BJ (cell line): ENCODE measurements around the gene MB21D2. TPM values are rescaled to one million over a fixed set of nuclear protein-coding genes. Genes with fewer than 3 reads are reported as not detected.

Source experiments
- CTCF ChIA-PET: fragments of 350-600 bp; formaldehyde crosslinking; extraction: SDS; loops from one replicate; lab custom pipeline; 2021; ENCODE audit warnings: antibody characterized with exemption, inconsistent platforms; lab: Yijun Ruan, JAX
- POLR2A ChIA-PET: fragments of 300-600 bp; sonication (Branson Sonifier 250); formaldehyde crosslinking; extraction: SDS; loops from one replicate; lab custom pipeline; 2021; ENCODE audit warnings: antibody characterized with exemption; lab: Charles Lee
- DNase-seq: peaks from one replicate; pipeline ENCODE4 v3.0.0-alpha.2; 2011; ENCODE audit warnings: low read depth
- H3K27me3 ChIP-seq: 2 replicates; pipeline ENCODE4 v1.6.0; 2011; ENCODE audit warnings: low read length; ENCODE audit not compliant: control insufficient read depth, insufficient read depth
- H3K36me3 ChIP-seq: 2 replicates; pipeline ENCODE4 v1.5.1; 2011; ENCODE audit warnings: low read length; ENCODE audit not compliant: control insufficient read depth, insufficient read depth
- H3K4me3 ChIP-seq: 2 replicates; pipeline ENCODE4 v1.5.1; 2011; ENCODE audit warnings: low read depth, mild to moderate bottlenecking, control low read depth, low read length
- CTCF ChIP-seq: IDR thresholded peaks from 2 replicates; pipeline ENCODE4 v1.5.1; 2011; ENCODE audit warnings: low read depth, mild to moderate bottlenecking, control low read depth, inconsistent platforms, low read length, moderate library complexity; ENCODE audit not compliant: insufficient read depth
- polyA plus RNA-seq: library from polyadenylated mRNA; depleted of rRNA; stranded (reverse); fragments of >200 nt; gene quantifications from 2 replicates; pipeline ENCODE4 v1.2.3, GENCODE V29; 2011

The MB21D2 gene
- polyA plus RNA-seq, 1 experiment: 12.3 TPM

DNA sequence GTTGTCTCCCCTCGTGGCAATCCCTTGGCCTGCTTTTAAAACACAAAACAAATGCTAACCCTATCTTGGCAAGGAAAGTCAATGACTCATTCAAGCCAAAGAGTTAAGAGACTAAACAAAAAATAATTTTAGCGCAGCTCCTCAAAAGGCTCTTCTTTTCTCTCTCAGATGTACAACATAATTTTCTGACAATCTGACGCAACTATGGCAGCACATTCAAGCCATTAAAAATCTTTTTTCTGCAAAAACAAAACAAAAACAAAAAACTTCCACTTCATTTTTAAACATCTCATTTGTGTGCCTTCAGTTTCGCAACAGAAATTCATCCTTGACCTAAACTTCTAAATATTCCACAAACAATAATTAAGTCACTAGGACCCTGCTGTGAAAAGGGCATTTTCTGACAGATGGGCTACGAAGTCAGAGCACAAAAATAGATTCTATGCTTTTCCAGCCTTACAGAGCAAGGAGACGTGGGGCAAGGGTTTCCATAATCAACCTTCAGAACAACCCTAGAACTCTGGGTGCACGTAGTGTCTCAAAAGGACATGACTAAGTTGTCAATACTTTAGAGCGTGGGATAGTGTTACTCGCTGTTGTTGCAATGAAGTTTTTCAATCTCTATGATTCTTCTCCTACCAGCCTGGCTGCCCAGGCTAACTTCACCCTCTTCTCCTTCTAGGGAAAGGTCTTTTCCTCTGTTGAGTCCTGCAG, 84.3 kb downstream of the MB21D2 start:
- Histone ChIP-seq H3K4me3 (peak overlapping the region; percentile 11; the same call in 1 of the 2 replicates), H3K36me3 (no peaks in the 10 kb centered on the region), H3K27me3 (no peaks in the 10 kb centered on the region)
- no peak for TF ChIP-seq CTCF
- DNase-seq: no peak
- CTCF ChIA-PET: interaction anchor here (0.7 to 1.5 kb wide), 3 partner anchors 82 to 219 kb away, joined by 3 read pairs; no protein-coding TSS in a partner anchor
- POLR2A ChIA-PET: no interaction called here

DNA sequence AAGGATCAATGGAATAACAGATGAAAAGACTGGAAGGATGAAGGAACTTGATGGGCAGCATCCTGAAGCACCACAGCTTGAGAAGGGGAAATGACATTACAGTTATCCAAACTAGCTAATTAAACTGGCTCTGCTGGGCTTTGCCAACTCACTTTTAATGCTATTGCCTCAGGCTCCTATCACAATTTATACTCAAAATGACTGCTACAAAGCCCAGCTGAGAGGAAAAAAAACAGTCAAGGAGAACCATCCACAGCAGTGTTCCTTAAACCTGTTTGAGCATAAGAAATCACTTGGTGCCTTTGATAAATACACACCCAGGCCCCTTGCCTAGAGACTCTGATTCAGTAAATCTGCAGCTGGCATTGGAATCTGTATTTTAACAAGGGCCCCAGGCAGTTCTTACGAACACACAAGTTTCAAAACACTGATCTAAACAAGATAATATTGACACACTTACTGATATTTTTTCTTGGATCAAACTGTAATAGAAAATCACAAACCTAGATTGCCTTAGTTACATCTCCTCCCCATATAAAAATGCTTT, 85.8 kb downstream of the MB21D2 start:
- no peak overlapping the region for H3K4me3 ChIP-seq
- DNase-seq: no peak
- no peaks in the 10 kb centered on the region for H3K36me3 ChIP-seq
- no peaks in the 10 kb centered on the region for H3K27me3 ChIP-seq
- POLR2A ChIA-PET: no interaction called here
- CTCF ChIA-PET: interaction anchor here (0.9 to 1.5 kb wide), 2 partner anchors 14 to 15 kb away, joined by 3 to 4 read pairs; no protein-coding TSS in a partner anchor
- TF ChIP-seq CTCF: no peak

DNA sequence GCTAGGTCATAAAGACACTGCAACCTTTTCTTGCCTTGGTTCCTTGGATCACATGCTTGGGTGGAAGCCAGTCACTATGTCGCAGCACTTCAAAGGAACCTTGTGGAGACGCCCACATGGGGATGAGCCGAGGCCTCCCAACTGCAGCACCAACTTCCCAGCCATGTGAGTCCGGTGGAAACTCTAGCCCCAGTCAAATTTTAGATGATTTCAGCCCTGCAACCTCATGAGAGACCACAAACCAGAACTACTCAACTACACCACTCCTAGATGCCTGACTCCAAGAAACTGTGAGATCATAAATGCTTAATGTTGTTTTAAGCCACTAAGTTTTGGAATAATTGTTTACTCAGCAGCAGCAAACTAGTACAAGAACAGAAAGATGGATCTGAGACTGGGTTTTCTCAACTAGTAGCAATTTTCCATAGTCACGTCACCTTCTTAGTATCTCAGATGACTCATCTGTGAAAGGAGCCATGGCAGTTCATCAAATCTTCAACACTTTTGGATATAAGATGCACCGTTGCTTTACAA, 86.5 kb downstream of the MB21D2 start:
- POLR2A ChIA-PET: no interaction called here
- no peak for DNase-seq
- Histone ChIP-seq H3K36me3 (no peaks in the 10 kb centered on the region), H3K27me3 (no peaks in the 10 kb centered on the region), H3K4me3 (no peak overlapping the region)
- CTCF ChIA-PET: interaction anchor here (0.9 to 1.5 kb wide), 2 partner anchors 13 to 14 kb away, joined by 3 to 4 read pairs; no protein-coding TSS in a partner anchor
- TF ChIP-seq CTCF: no peak

DNA sequence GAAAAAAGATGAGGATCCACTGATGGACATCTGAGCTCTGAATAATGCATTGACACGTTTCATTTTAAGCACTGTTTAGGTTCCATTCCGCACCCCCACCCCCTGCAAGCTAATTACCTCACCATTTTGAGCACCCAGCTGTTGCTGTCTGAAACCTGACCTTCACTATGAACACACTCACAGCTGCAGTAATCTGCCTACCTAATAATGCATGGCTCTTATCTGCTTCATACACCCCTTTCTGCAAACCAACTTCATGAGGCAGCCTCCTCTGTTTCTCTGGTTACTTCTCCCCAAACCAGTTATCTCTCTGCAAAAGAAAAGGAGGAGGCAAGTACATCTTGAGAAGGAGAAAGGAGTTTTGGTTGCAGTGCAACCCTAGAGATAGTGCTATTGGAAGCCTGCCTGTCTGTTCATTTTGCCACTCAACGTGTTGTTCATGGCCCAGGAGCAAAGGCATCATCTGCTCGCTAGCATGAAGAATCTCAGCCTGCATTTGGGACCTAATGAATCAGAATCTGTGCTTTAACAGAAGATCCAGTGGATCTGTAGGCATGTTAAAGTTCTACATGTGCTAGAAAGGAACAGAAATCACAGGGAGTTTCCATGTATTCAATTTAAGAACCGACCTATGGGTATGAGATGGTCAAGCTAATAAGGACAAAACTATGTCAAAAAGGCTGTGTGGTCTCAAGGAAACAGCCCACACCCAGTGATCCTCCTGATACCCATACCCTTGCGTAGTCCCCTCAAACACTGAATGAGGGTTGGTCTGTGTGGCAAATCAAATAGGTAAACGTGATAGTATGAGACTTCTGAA, 87.2 kb downstream of the MB21D2 start:
- no peak for TF ChIP-seq CTCF
- ChIA-PET CTCF (interaction anchor here (1.5 kb wide), 1 partner anchor 12 kb away, joined by 3 read pairs; no protein-coding TSS in a partner anchor), POLR2A (interaction anchor here (0.6 kb wide), 1 partner anchor 278 kb away, joined by 3 read pairs; no protein-coding TSS in a partner anchor)
- Histone ChIP-seq H3K27me3 (no peaks in the 10 kb centered on the region), H3K4me3 (no peak overlapping the region), H3K36me3 (no peaks in the 10 kb centered on the region)
- no peak for DNase-seq
